ENCODE measurements around the gene FIGNL2. TPM values are rescaled to one million over a fixed set of nuclear protein-coding genes. Genes with fewer than 3 reads are reported as not detected.

Gene FIGNL2, protein sequence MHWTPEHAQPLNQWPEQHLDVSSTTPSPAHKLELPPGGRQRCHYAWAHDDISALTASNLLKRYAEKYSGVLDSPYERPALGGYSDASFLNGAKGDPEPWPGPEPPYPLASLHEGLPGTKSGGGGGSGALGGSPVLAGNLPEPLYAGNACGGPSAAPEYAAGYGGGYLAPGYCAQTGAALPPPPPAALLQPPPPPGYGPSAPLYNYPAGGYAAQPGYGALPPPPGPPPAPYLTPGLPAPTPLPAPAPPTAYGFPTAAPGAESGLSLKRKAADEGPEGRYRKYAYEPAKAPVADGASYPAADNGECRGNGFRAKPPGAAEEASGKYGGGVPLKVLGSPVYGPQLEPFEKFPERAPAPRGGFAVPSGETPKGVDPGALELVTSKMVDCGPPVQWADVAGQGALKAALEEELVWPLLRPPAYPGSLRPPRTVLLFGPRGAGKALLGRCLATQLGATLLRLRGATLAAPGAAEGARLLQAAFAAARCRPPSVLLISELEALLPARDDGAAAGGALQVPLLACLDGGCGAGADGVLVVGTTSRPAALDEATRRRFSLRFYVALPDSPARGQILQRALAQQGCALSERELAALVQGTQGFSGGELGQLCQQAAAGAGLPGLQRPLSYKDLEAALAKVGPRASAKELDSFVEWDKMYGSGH
- total RNA-seq: under 1 TPM; 0.33 to 0.52 TPM

DNA sequence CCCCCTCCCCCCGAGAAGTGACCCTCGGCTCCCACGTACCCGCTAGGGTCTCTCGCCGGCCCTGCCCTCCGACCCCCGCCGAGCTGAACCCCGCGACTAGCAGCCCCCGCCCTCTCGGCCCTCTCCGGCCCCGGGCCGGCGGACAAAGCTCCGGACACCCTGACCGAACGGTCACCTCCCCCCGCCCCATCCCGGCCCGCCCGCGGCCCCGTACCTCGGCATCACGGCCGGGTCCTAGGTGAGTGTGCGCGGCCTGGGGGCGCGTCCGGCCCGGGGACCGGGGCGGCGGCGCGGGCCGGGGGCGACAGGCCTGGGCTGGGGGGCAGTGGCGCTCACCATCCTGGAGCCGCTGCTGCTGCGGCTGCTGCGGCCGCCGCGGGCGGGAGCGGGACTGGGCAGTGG, at the start of gene FIGNL2:
Gene FIGNL2, minus strand, starts transcription at position 393 of the 402 bp plus-strand sequence. CDS start 26,305 bp downstream, outside the sequence.
- no peak for DNase-seq
- H3K4me1 ChIP-seq: peaks cover 21% of the 10 kb centered on the region
- ATAC-seq: no peak
- no peaks in the 10 kb centered on the region for H3K9me3 ChIP-seq
- H3K4me3 ChIP-seq: peak within 1 kb of the TSS; percentile 12 to 16
- 1% methylated on average over 34 of the region's 51 CpGs; no CpG with 5 or more reads in 1 of the 2 donors for WGBS, 2 donors
- no peaks in the 10 kb centered on the region for H3K36me3 ChIP-seq (replicated peaks in 1 of 2; ENCODE audit: insufficient read depth in 1 of 2, low read depth in 2 of 2)
- intact Hi-C loops (cut with DNase I): no loop called here
- peaks cover 0 to 32% of the 10 kb centered on the region in 2 donors for H3K27me3 ChIP-seq
- TF ChIP-seq, protein P1, sequence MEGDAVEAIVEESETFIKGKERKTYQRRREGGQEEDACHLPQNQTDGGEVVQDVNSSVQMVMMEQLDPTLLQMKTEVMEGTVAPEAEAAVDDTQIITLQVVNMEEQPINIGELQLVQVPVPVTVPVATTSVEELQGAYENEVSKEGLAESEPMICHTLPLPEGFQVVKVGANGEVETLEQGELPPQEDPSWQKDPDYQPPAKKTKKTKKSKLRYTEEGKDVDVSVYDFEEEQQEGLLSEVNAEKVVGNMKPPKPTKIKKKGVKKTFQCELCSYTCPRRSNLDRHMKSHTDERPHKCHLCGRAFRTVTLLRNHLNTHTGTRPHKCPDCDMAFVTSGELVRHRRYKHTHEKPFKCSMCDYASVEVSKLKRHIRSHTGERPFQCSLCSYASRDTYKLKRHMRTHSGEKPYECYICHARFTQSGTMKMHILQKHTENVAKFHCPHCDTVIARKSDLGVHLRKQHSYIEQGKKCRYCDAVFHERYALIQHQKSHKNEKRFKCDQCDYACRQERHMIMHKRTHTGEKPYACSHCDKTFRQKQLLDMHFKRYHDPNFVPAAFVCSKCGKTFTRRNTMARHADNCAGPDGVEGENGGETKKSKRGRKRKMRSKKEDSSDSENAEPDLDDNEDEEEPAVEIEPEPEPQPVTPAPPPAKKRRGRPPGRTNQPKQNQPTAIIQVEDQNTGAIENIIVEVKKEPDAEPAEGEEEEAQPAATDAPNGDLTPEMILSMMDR (IDR thresholded peaks at IDR 0.05): no peak
- TF ChIP-seq POLR2A (IDR thresholded peaks at IDR 0.05): no peak
- peak within 1 kb of the TSS in 3 of 4 donors; percentile 0 to 19 (median 16) for H3K27ac ChIP-seq

DNA sequence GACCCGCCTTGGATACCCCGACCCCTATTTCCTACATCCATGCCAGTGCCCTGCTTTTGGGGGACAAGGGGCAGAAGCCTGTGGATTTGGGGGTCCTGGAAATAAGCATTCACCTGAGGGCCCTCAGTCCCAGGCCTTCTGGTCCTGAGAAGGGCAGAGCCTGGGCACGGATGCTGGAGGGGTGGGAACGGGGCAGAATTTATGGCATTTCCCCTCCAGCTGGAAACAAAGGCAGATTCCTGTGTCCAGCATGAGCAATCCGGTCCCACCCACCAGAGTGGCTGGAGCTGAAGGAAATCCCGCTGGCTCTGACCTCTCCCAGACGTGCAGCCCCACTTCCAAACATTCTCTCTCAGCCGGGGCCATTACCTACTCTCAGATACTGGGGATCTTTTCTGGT, 48.7 kb upstream of the FIGNL2 start:
- H3K4me3 ChIP-seq: no peak overlapping the region
- H3K27ac ChIP-seq: peak overlapping the region in 2 of 4 donors; percentile 10 to 33
- TF ChIP-seq POLR2A (IDR thresholded peaks at IDR 0.05): peak in 1 of 3 donors; percentile 12
- TF ChIP-seq, protein P1 (IDR thresholded peaks at IDR 0.05): no peak
- 76 to 83% methylated on average over 5 to 8 of the region's 8 CpGs for WGBS, 2 donors
- peak; percentile 26 for ATAC-seq
- intact Hi-C loops (cut with DNase I): no loop called here
- no peaks in the 10 kb centered on the region for H3K9me3 ChIP-seq
- H3K36me3 ChIP-seq (replicated peaks in 1 of 2; ENCODE audit: insufficient read depth in 1 of 2, low read depth in 2 of 2): no peaks in the 10 kb centered on the region
- no peak for DNase-seq
- no peaks in the 10 kb centered on the region for H3K4me1 ChIP-seq
- no peaks in the 10 kb centered on the region for H3K27me3 ChIP-seq

DNA sequence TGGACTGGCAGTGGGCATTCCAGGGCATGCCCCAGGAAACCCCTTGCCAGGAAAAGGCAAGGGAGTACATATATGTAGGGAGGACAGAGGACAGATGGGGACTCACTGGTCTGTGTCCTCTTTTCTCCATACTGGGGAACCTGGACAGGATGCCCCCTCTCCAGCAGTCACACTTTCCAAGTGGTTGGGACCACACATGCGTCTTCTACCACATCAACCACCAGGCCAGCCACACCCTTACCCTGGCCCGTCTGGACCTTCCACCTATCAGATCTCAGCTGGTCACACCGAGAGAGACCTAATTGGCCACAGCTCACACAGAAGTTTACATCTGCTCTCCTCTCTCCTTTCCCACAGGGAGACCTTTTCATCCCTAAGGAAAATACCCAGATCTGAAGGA, 47.7 kb upstream of the FIGNL2 start:
- Histone ChIP-seq H3K27ac (peak overlapping the region in 1 of 4 donors; percentile 10), H3K27me3 (no peaks in the 10 kb centered on the region), H3K4me3 (no peak overlapping the region), H3K9me3 (no peaks in the 10 kb centered on the region), H3K36me3 (replicated peaks in 1 of 2; ENCODE audit: insufficient read depth in 1 of 2, low read depth in 2 of 2) (no peaks in the 10 kb centered on the region), H3K4me1 (no peaks in the 10 kb centered on the region)
- TF ChIP-seq POLR2A (IDR thresholded peaks at IDR 0.05): no peak
- TF ChIP-seq, protein P1 (IDR thresholded peaks at IDR 0.05): no peak
- no peak for ATAC-seq
- 60 to 74% methylated on average over 3 of the region's 3 CpGs for WGBS, 2 donors
- no peak for DNase-seq
- intact Hi-C loops (cut with DNase I): no loop called here

DNA sequence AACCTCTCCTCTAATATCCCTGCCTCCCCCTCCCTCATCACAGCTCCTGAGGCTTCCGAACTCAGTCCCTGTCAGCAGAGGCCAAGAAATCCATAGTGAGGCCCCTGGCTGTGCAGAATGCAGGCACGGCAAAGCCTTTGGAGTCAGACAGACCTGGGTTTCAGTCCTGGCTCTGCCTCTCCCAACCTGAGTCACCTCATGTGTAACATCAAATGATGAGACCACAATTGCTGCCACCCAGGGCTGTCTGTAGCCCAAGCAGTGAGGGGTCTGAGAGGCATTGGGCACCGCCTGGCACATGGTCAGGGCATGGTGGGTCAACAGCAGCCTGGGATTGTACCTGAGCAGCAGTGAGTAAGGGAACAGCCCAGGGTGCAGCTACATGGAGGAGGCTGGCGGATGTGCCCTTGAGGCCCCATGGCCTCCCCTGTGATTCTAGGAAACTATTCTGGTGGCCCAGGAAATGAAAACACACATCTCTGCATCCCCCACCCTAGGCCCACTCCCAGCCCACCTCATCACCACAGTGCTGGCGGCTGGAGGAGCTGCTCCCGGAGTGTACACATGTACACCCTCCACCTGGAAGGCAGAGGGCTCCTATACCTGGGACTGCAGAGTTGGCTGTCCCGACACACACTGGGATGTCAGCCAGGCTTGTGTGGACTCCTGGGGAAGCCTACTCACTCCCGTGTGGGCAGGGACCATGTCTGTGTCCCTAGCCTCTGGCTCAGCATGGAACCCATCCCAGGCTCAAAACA, 47.0 kb upstream of the FIGNL2 start:
- no peaks in the 10 kb centered on the region for H3K27me3 ChIP-seq
- ATAC-seq (no peak), DNase-seq (no peak)
- H3K4me3 ChIP-seq: no peak overlapping the region
- no peak overlapping the region for H3K27ac ChIP-seq
- TF ChIP-seq POLR2A (IDR thresholded peaks at IDR 0.05): no peak
- TF ChIP-seq, protein P1 (IDR thresholded peaks at IDR 0.05): no peak
- intact Hi-C loops (cut with DNase I): no loop called here
- WGBS, 2 donors: 83 to 86% methylated on average over 6 to 8 of the region's 8 CpGs
- no peaks in the 10 kb centered on the region for H3K36me3 ChIP-seq (replicated peaks in 1 of 2; ENCODE audit: insufficient read depth in 1 of 2, low read depth in 2 of 2)
- no peaks in the 10 kb centered on the region for H3K9me3 ChIP-seq
- no peaks in the 10 kb centered on the region for H3K4me1 ChIP-seq

Data from body of pancreas (tissue), 4 donors.